Left colon (tissue), 2 donors: Measurements from ENCODE around the gene PNRC2. TPM values are rescaled to one million over a fixed set of nuclear protein-coding genes. Genes with fewer than 3 reads are reported as not detected.
A peak's percentile ranks its signal among the peaks of the same experiment; 100 is the strongest.

Experiments
- ATAC-seq: fragments of 200-7000 bp; cut with Tn5 transposase; one replicate; pipeline ENCODE4 v1.9.1; 2020; ENCODE audit warnings: mild to moderate bottlenecking, moderate library complexity
- DNase-seq, 2 donors: peaks; one replicate each; pipeline ENCODE4 v3.0.0-alpha.2; 2020
- intact Hi-C, 2 donors: fragments of 100-400 bp; cut with DNase I in 1 of 2; cut with micrococcal nuclease in 1 of 2; formaldehyde crosslinking; loops; one replicate each; pipeline versions ENCODE4 v1.11.2 to v1.14.0; 2022; cut with DNase I, micrococcal nuclease
- long read RNA-seq: library from polyadenylated mRNA; unstranded; transcript quantifications from one replicate; pipeline ENCODE4 v2.0.0, GENCODE V29; 2021
- total RNA-seq, 2 donors: library from RNA; stranded (reverse); fragmentation: NEBNext Ultra II Directional; extraction: Animal tissue kit (Norgen Biotek cat#: 25700); gene quantifications; one replicate each; pipeline ENCODE4 v1.2.1, GENCODE V29; 2021
- donor health status: DM: no; HTN: no; CAD: no.
- donor health status: DM: yes; HTN: yes; CAD: no.

The PNRC2 gene, protein sequence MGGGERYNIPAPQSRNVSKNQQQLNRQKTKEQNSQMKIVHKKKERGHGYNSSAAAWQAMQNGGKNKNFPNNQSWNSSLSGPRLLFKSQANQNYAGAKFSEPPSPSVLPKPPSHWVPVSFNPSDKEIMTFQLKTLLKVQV
- total RNA-seq, result 100 to 1,000 TPM; 111 to 156 TPM
- long read RNA-seq, transcript PNRC2-202 (3 exons, 814 nt), result minor isoform, 6 of 156 reads
- long read RNA-seq, transcript PNRC2-201 (3 exons, 2,416 nt), result major isoform, 140 of 156 reads
- long read RNA-seq, partial matches to known transcripts, result 0 of 156 reads
- long read RNA-seq, other reads (novel, unspliced or antisense), result 7 of 156 reads

DNA sequence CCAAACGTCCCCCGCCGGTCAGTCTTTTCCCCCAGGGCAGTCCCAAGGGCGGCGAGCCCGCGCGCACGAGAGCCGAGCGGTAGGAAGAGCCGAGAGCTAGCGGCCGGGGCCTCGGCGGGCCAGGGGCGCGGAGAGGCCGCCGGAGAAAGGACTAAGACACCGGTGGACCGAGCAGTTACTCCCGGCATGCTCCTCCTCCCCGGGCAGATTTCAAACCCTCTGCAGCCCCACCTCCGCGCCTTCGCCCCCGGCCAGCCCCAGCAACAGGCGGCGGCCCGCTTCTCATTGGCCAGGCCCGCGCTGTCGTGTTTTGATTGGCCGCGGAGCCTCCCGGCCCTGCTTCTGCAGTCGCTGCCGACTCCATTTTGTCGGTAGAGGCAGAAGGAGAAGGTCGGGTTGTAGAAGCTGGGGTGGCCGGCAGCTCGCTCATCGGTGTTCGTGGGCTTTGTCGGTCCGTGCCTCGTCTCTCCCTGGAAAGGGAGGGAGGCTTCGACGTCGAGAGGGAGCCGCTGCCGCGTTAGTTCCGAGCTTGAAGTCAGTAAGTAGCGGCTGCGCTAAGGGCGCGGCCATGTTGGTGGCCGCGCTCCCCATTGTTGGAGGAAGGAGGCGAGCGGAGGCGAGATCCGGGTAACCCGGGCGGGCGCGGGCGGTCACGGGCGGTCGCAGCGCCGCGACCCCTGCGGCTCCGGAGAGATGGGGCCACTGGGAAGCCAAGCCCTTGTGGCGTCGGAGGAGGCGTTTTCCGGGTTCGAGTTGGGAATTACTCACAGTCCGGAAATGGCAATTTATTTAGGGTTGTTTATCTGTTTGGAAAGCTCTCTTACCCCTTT, at the start of gene PNRC2:
TSS of gene PNRC2 (plus strand) at position 368 of the 830 bp plus-strand sequence. CDS start 1,630 bp downstream, outside the sequence.
- DNase-seq (peak; percentile 97 to 98), ATAC-seq (peak; percentile 87)
- intact Hi-C loops, result loop anchor here in 1 of 2 donors (10.0 kb wide), 1 partner anchor 65 kb away; no protein-coding TSS in a partner anchor

DNA sequence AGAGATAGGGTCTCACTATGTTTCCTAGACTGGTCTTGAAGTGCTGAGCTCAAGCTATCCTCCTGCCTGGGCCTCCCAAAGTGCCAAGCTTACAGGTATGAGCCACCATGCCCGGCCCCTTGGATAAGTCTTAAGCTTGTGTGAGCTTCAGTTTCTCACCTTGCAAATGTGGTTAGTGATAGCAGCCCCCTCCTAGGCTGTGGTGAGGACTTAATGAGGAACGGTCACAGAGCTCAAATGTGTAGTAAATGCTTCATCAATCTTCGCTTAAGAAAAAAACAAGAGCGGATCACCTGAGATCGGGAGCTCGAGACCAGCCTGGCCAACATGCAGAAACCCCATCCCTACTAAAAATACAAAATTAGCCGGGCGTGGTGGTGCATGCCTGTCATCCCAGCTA, 49.5 kb upstream of the PNRC2 start:
- no peak for ATAC-seq
- DNase-seq, result no peak
- intact Hi-C loops, result loop anchor here in 1 of 2 donors (10.0 kb wide), 1 partner anchor 95 kb away; no protein-coding TSS in a partner anchor

DNA sequence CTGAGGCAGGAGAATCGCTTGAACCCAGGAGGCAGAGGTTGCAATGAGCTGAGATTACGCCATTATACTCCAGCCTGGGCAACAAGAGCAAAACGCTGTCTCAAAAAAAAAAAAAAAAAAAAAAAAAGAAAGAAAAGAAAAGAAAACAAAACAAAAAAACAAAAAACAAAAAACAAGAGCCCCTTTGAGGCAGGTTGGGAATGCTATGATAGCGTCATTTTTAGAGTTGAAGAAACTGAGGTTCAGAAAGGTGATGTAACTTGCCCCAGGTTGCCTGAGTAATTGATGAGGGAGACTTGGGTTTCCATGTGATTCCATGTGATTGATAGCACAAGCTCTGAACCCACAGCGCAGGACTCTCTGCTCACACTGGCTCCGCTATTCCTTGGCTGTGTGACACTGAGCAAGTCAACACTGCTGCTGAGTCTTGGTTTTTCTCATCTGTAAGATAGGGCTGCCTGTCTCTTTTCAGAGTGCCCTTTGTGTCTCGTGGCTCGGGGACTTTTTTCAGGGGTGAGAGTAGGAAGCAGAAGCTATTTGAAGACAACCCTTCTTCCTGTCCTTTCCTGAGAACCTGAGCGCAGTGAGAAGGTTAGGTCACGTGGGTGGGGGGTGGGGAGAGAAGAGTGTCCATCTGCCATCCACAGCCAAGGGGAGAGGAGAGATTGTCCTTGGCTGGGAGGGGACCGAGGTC, 48.9 kb upstream of the PNRC2 start:
- DNase-seq, result no peak
- ATAC-seq, result no peak
- intact Hi-C loops, result loop anchor here in 1 of 2 donors (10.0 kb wide), 1 partner anchor 96 kb away; no protein-coding TSS in a partner anchor

DNA sequence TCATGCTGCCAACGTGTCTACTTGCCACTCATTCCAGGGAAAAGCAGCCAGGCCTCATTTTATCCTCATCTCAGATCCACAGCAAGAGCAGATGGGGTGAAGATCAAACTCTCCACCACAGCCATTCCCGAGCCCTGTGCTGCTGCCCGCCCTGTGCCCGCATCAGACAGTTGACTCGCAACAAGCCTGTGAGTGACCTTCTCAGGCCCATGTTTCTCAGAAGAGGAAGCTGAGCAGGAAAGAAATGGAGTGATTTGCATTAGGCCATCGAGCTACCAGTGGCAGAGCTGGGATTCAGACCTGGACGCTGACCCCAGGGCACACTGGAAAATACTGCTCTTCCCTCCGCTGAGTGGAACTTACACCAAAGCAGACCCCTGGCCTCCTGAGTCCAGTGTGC, 47.7 kb upstream of the PNRC2 start:
- ATAC-seq (no peak), DNase-seq (no peak)
- intact Hi-C loops, result loop anchor here in 1 of 2 donors (10.0 kb wide), 1 partner anchor 97 kb away; no protein-coding TSS in a partner anchor

GRCh38 chr1:23913212-23913880, 46.3 kb upstream of the PNRC2 start, which contains the start of gene CNR2:
CNR2 (minus strand) TSS chr1:23913362; CDS start chr1:23875617, 37,745 bp downstream.
- DNase-seq (peak in 1 of 2 donors; percentile 28), ATAC-seq (no peak)
- intact Hi-C loops, result loop anchor here in 1 of 2 donors (10.0 kb wide), 1 partner anchor 99 kb away; no protein-coding TSS in a partner anchor

DNA sequence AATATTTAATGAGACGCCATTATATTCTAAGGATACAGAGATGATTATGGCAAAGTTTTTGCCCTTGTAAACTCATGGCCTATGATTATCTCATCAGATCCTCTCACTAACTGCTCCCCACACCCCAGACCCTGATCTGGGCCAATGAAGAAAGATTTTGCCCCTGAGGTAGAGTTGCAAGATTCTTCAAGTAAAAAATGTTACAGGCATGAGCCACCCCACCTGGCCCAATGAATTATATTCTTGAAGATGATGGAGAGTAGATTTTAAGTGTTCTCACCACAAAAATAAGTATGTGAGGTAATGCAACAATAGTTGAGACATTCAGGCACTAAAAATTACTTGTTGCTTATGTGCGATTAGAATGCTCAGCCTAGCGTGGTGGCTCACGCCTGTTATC, 44.7 kb upstream of the PNRC2 start:
- no peak for ATAC-seq
- intact Hi-C loops, result loop anchor here (5.0 to 10.0 kb wide), 2 partner anchors 100 to 143 kb away; no protein-coding TSS in a partner anchor
- DNase-seq, result no peak

- ATAC-seq, result no peak
- intact Hi-C loops, result loop anchor here (5.0 to 10.0 kb wide), 2 partner anchors 101 to 143 kb away; no protein-coding TSS in a partner anchor
- DNase-seq, result no peak
These were observed 44.2 kb upstream of the PNRC2 start for GRCh38 chr1:23915466-23915865.

GRCh38 chr1:23916209-23917131, 43.2 kb upstream of the PNRC2 start:
- ATAC-seq (peak; percentile 78), DNase-seq (peak; percentile 76 to 81)
- intact Hi-C loops, result loop anchor here (5.0 to 10.0 kb wide), 2 partner anchors 102 to 144 kb away; no protein-coding TSS in a partner anchor

GRCh38 chr1:23922321-23922943, 37.2 kb upstream of the PNRC2 start:
- ATAC-seq, result no peak
- DNase-seq, result no peak
- intact Hi-C loops, result no loop called here

GRCh38 chr1:23923592-23924499, 35.8 kb upstream of the PNRC2 start:
- DNase-seq (no peak), ATAC-seq (no peak)
- intact Hi-C loops, result no loop called here

DNA sequence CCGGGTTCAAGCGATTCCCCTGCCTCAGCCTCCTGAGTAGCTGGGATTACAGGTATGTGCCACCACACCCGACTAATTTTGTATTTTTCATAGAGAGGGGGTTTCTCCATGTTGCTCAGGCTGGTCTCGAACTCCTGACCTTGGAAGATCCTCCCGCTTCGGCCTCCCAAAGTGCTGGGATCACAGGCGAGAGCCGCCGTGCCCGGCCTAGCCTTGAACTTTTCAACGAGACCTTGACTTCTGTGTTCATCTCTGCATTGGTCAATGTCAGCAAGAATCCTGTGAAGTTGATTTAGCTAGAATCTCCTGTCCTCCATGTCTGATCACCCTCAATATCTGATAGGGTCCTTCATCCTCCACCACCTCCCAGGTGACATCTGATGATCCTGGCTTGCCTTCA, 35.0 kb upstream of the PNRC2 start:
- no peak for ATAC-seq
- intact Hi-C loops, result no loop called here

DNA sequence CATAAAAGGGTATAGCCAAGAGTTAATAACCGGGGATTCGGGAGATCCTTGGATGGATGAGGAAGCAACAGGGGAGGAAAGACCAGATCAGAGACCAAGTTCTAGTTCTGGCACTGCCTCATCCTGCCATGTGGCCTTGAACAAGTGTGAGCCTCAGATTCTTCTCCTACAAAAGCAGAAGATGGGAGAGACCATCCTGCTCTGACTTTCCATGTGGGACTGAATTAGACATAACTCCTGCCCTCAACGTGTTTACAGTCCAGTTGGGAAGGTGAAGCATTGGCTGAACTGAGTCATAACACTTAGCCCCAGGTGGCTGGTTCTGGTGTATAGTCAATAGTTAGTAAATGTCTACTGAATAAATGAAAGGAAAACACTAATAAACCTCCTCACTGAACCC, 34.3 kb upstream of the PNRC2 start:
- no peak for ATAC-seq
- intact Hi-C loops, result no loop called here
- no peak for DNase-seq

More for the DNA sequence above, 35.0 kb upstream of the PNRC2 start:
- DNase-seq, result no peak

- DNase-seq, result no peak
- intact Hi-C loops, result no loop called here
- no peak for ATAC-seq
These were observed 32.5 kb upstream of the PNRC2 start for GRCh38 chr1:23927097-23927496.

DNA sequence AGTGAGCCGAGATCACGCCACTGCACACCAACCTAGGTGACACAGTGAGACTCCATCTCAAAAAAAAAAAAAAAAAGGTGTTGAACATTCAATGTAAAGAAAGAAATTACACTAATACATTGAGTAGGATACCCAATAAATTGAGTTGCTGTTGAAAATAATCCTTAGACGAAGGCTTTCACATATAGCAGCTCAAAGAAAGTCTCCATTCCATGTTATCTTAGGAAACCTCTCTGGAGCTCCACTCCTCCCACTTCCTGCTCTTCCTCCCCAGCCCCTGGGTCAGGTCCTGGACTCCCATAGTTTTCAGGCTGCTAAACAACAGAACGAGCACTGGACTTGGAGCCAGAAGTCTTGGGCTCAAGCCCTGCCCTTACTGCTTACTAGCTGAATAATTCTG, 30.8 kb upstream of the PNRC2 start:
- intact Hi-C loops, result no loop called here
- ATAC-seq, result no peak
- no peak for DNase-seq

- ATAC-seq (no peak), DNase-seq (no peak)
- intact Hi-C loops, result no loop called here
These were observed 29.4 kb upstream of the PNRC2 start for GRCh38 chr1:23930270-23930669.
